ENCODE data around the gene PAK6. TPM values are rescaled to one million over a fixed set of nuclear protein-coding genes. Genes with fewer than 3 reads are reported as not detected.
A peak's percentile ranks its signal among the peaks of the same experiment; 100 is the strongest.

PAK6 gene
- total RNA-seq, 4 donors from 2014 or later, result 0.84 to 2.0 TPM; not detected in 2

DNA sequence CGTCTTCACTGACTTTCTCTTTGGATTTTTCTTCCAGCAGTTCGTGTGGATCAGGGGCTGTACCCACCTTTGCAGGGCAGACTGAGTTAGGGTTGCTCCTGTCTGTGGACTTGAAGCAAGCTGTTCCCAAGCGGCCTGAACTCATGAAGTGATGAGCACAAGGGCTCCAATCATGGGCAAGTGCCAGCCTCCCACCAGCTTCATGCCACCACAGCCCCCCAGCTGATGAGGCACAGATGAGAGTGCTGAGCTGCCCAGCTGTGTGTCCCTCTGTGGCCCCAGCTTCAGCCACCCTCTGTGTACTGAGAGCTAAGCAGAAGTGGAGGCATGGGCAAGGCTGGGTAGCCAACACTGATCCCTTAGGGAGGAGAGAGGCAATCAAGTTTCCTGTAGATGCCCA lies 72.1 kb downstream of the PAK6 start:
- DNase-seq (ENCODE audit: low spot score in 2 of 2), result no peak
- peaks cover 0 to 8% (median 0%) of the 10 kb centered on the region in 4 donors for H3K4me1 ChIP-seq
- H3K36me3 ChIP-seq, result no peaks in the 10 kb centered on the region
- TF ChIP-seq POLR2A (IDR thresholded peaks at IDR 0.05), result no peak
- TF ChIP-seq CTCF (IDR thresholded peaks at IDR 0.05), result no peak
- TF ChIP-seq EP300 (IDR thresholded peaks at IDR 0.05), result no peak
- H3K27me3 ChIP-seq, result peaks cover 0 to 5% of the 10 kb centered on the region in 2 donors
- H3K4me3 ChIP-seq, result no peak overlapping the region
- WGBS, 2 donors, result 56 to 65% methylated on average over 3 of the region's 3 CpGs
- H3K27ac ChIP-seq, result no peak overlapping the region
- H3K9me3 ChIP-seq, result no peaks in the 10 kb centered on the region

DNA sequence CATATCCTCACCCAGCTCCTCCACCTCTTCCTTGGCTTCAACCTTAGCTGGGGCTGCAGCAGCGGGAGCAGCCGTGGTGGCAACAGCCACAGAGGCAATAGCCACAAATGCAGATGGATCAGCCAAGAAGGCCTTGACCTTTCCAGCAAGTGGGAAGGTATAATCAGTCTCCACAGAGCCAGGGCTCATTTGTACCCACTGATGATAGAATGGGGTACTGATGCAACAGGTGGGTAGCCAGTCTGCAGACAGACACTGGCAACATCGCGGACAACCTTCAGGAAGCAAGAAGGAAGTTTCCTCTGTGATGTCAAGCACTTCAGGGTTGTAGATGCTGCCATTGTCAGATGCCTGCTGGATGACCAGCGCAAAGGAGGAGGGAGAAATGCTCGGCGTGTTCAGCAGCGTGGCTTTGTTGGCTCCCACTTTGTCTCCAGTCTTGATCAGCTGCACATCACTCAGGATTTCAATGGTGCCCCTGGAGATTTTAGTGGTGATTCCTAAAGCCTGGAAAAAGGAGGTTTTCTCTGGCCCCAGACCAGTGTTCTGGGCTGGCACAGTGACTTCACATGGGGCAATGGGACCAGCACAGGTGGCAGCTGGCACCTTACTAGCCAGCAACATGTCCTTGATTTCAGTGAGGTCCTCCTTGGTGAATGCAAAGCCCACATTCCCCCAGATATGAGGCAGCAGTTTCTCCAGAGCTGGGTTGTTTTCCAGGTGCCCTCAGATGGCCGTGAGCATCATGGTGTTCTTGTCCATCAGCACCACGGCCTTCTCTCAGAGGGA lies 73.7 kb downstream of the PAK6 start:
- peaks cover 0 to 5% of the 10 kb centered on the region in 2 donors for H3K27me3 ChIP-seq
- WGBS, 2 donors, result 78 to 90% methylated on average over 10 of the region's 10 CpGs
- DNase-seq (ENCODE audit: low spot score in 2 of 2), result no peak
- no peak for TF ChIP-seq EP300 (IDR thresholded peaks at IDR 0.05)
- TF ChIP-seq CTCF (IDR thresholded peaks at IDR 0.05), result no peak
- no peak for TF ChIP-seq POLR2A (IDR thresholded peaks at IDR 0.05)
- no peaks in the 10 kb centered on the region for H3K9me3 ChIP-seq
- peaks cover 0 to 8% (median 0%) of the 10 kb centered on the region in 4 donors for H3K4me1 ChIP-seq
- H3K4me3 ChIP-seq, result no peak overlapping the region
- H3K36me3 ChIP-seq, result no peaks in the 10 kb centered on the region
- no peak overlapping the region for H3K27ac ChIP-seq

DNA sequence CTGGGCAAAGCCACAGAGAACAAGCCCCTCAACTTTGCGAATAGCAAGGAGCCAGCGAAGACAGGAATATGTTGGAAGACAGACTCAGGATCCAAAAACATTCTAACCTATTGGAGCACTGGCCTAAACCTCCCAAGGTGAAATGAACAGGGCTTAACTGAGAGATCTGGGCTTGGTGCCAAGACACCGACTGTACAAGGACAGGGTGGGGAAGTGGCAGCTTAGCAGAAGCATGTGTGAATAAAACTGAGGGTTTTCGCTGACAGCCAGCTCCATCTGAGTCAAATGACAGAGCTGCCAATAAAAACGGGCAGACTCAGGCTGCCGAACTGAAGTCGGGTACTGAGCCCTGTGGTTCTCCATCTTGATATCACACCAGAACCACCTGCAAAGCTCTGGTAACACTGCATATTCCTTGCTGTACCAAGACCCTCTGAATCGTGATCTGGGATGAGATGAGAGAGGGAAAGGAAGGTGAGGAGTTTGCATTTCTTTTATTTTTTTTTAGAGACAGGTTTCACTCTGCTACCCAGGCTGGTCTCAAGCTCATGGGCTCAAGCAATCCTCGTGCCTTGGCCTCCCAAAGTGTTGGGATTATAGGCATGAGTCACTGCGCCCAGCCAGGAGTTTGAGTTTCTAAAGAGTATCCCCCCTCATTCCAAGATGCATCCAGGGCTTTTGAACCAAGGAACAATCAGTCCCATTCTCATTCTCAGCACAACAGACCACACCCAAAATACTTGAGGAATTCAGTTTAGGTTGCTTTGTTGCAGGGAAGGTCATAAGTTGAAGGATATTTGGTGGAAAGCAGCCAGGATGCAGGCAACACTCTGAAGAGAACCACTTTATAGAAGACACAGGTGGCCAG lies 74.9 kb downstream of the PAK6 start:
- DNase-seq (ENCODE audit: low spot score in 2 of 2), result peak in 1 of 2 donors; percentile 64
- Histone ChIP-seq H3K27ac (no peak overlapping the region), H3K4me1 (peaks cover 0 to 8% (median 0%) of the 10 kb centered on the region in 4 donors), H3K27me3 (peaks cover 0 to 5% of the 10 kb centered on the region in 2 donors), H3K36me3 (no peaks in the 10 kb centered on the region), H3K4me3 (no peak overlapping the region), H3K9me3 (no peaks in the 10 kb centered on the region)
- 40 to 42% methylated on average over 10 of the region's 10 CpGs for WGBS, 2 donors
- TF ChIP-seq CTCF (IDR thresholded peaks at IDR 0.05) (no peak), EP300 (IDR thresholded peaks at IDR 0.05) (no peak), POLR2A (IDR thresholded peaks at IDR 0.05) (no peak)

DNA sequence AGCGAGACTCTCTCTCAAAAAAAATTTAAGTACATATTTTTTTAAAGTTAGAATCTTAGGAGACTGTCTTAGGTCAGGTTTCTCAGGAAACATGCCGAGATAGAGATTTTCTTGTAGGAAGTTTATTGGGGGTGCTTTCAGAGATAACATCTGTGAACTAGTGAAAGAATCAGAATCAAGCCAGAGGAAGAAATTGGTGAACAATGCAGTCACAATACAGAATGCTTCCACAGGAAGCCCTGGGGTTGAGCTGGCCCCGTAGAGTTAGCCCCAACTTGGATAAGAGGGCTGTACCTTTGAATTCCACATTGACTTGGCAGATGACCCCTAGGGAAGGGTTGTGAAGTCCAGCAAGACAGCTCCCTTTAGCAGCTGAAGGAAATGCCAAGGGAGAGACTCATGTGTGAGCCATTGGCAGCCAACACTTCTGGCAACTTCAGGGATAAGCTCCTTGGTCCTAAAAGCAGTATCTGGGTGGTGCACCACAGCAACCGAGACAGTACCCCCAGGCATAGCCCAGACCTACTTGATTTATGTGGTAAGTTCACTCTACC lies 75.9 kb downstream of the PAK6 start:
- Histone ChIP-seq H3K9me3 (no peaks in the 10 kb centered on the region), H3K4me1 (peaks cover 0 to 8% (median 0%) of the 10 kb centered on the region in 4 donors), H3K27me3 (peaks cover 0 to 5% of the 10 kb centered on the region in 2 donors), H3K36me3 (no peaks in the 10 kb centered on the region), H3K4me3 (no peak overlapping the region), H3K27ac (no peak overlapping the region)
- WGBS, 2 donors, result 74 to 78% methylated on average over 4 of the region's 4 CpGs
- no peak for DNase-seq (ENCODE audit: low spot score in 2 of 2)
- no peak for TF ChIP-seq POLR2A (IDR thresholded peaks at IDR 0.05)
- TF ChIP-seq CTCF (IDR thresholded peaks at IDR 0.05), result no peak
- no peak for TF ChIP-seq EP300 (IDR thresholded peaks at IDR 0.05)

All from tibial nerve (tissue), 4 donors.